Naive thymus-derived CD8-positive, alpha-beta T cell (primary cell): Measurements from ENCODE around the gene TEX264. TPM values are rescaled to one million over a fixed set of nuclear protein-coding genes. Genes with fewer than 3 reads are reported as not detected.
"Not testable (repeated sequence)": the region's sequence is repeated elsewhere in the genome, so short reads cannot be mapped to it uniquely, and the experiment has no call there.

ENCODE experiments used
- ATAC-seq, 2 donors: fragments of 150-1000 bp; cut with Tn5 transposase in 1 of 2; sonication (Bioruptor Pico), chemical (Tn5 transposase) in 1 of 2; 1 replicate in 1 of 2; 2 replicates in 1 of 2; pipeline ENCODE4 v1.10.0; 2021; ENCODE audit warnings: mild to moderate bottlenecking in 2 of 2, moderate library complexity in 2 of 2
- POLR2A ChIA-PET: fragments of 350-600 bp; sonication (Branson Sonifier 250); formaldehyde crosslinking; loops from one replicate; lab custom pipeline; 2021; ENCODE audit warnings: antibody characterized with exemption; lab: Charles Lee
- DNase-seq, 10 donors: peaks; one replicate each; pipeline versions ENCODE4 v3.0.0 to v3.0.0-alpha.2; 2020 to 2022
- H3K27ac Mint-ChIP-seq, 10 donors: one replicate each; pipeline ENCODE4 v1.8.0; 2020 to 2022; ENCODE audit warnings: mild to moderate bottlenecking in 10 of 10, mixed read lengths in 10 of 10, moderate library complexity in 4 of 10, inconsistent platforms in 1 of 10
- H3K27me3 Mint-ChIP-seq, 5 donors: one replicate each; pipeline ENCODE4 v1.8.0; 2021 to 2022; ENCODE audit warnings: mixed read lengths in 5 of 5
- H3K36me3 Mint-ChIP-seq, 3 donors: one replicate each; pipeline ENCODE4 v1.8.0; 2020 to 2022; ENCODE audit warnings: mixed read lengths in 3 of 3, mild to moderate bottlenecking in 2 of 3, inconsistent platforms in 1 of 3
- H3K4me1 Mint-ChIP-seq, 4 donors: one replicate each; pipeline ENCODE4 v1.8.0; 2021 to 2022; ENCODE audit warnings: mixed read lengths in 4 of 4
- H3K4me3 Mint-ChIP-seq, 10 donors: one replicate each; pipeline ENCODE4 v1.8.0; 2020 to 2022; ENCODE audit warnings: mild to moderate bottlenecking in 10 of 10, mixed read lengths in 10 of 10, moderate library complexity in 6 of 10, inconsistent platforms in 1 of 10
- H3K9me3 Mint-ChIP-seq, 9 donors: one replicate each; pipeline ENCODE4 v1.8.0; 2020 to 2022; ENCODE audit warnings: mixed read lengths in 9 of 9, mild to moderate bottlenecking in 3 of 9, inconsistent platforms in 1 of 9, moderate library complexity in 1 of 9
- polyA plus RNA-seq, 3 donors: library from polyadenylated mRNA; unstranded; fragments of 300-500 nt; fragmentation: Illumina TruSeq; gene quantifications; one replicate each; pipeline ENCODE4 v1.2.3, GENCODE V29; 2021
- total RNA-seq, 8 experiments: library from RNA in 2 of 8; stranded (reverse) in 2 of 8; gene quantifications; one replicate each; pipeline ENCODE4 v1.2.3 and lab custom pipeline; 2021 to 2026

The TEX264 gene
- total and polyA plus RNA-seq, 5 experiments from 2014 or later: 37.4 to 95.7 (median 84.5) TPM

DNA sequence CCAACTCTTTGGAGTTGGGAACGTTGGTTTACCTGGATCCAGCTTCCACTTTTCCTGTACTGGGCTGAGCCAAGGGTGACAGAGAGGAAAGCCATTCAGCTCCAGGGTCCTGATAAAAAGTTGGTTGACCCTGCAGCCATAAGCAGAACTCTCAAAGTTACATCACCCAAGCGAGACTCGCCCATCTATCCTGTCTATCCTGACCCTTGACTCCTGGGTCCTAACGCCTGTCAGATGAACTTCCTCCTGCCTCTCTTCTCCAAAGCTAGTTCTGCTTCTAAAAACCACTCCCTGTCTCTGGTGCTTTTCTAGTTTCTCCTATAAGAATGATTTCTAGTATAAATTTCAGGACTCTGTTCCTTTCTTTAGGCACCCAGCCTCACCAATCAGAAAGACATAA is 71.9 kb downstream of the TEX264 start:
- peaks cover 0 to 12% (median 6%) of the 10 kb centered on the region in 5 donors for H3K27me3 Mint-ChIP-seq
- DNase-seq, ATAC-seq, H3K27ac Mint-ChIP-seq, H3K9me3 Mint-ChIP-seq, H3K4me3 Mint-ChIP-seq, H3K4me1 Mint-ChIP-seq, POLR2A ChIA-PET, H3K36me3 Mint-ChIP-seq: not testable (repeated sequence)

- H3K4me1 Mint-ChIP-seq: peaks cover 7 to 13% (median 9%) of the 10 kb centered on the region in 4 donors
- POLR2A ChIA-PET: no interaction called here
- H3K27me3 Mint-ChIP-seq: no peaks in the 10 kb centered on the region
- no peaks in the 10 kb centered on the region for H3K36me3 Mint-ChIP-seq
- no peak for DNase-seq
- ATAC-seq: no peak
- no peak overlapping the region for H3K4me3 Mint-ChIP-seq
- H3K27ac Mint-ChIP-seq: no peak overlapping the region
- H3K9me3 Mint-ChIP-seq: no peaks in the 10 kb centered on the region
These were observed 76.8 kb downstream of the TEX264 start for GRCh38 chr3:51747840-51748239.

GRCh38 chr3:51748327-51748726 is 77.3 kb downstream of the TEX264 start:
- H3K9me3 Mint-ChIP-seq: no peaks in the 10 kb centered on the region
- H3K36me3 Mint-ChIP-seq: no peaks in the 10 kb centered on the region
- DNase-seq (no peak), ATAC-seq (no peak)
- no peak overlapping the region for H3K27ac Mint-ChIP-seq
- no peaks in the 10 kb centered on the region for H3K27me3 Mint-ChIP-seq
- peaks cover 5 to 13% (median 7%) of the 10 kb centered on the region in 4 donors for H3K4me1 Mint-ChIP-seq
- no peak overlapping the region for H3K4me3 Mint-ChIP-seq
- POLR2A ChIA-PET: no interaction called here

DNA sequence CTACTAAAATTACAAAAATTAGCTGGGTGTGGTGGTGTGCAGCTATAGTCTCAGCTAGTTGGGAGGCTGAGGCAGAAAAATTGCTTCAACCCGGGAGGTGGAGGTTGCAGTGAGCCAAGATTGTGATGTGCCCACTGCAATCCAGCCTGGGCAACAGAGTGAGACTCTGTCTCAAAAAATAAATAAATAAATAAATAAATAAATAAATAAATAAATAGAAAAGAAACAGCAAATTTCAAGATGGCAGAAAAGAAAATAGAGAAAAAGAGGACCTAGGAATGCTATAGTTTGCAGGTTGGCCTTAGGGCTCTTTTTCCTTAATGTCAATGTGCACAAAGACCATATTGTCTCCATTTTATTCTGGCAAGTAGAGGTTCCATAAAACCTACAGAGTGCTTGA is 79.8 kb downstream of the TEX264 start:
- Mint-ChIP-seq H3K4me3 (no peak overlapping the region), H3K27ac (no peak overlapping the region), H3K36me3 (no peaks in the 10 kb centered on the region), H3K4me1 (peaks cover 5 to 13% (median 7%) of the 10 kb centered on the region in 4 donors), H3K27me3 (peaks cover 0 to 4% (median 0%) of the 10 kb centered on the region in 5 donors), H3K9me3 (peaks cover 0 to 6% (median under 1%) of the 10 kb centered on the region in 9 donors)
- POLR2A ChIA-PET: no interaction called here
- DNase-seq (no peak), ATAC-seq (no peak)

DNA sequence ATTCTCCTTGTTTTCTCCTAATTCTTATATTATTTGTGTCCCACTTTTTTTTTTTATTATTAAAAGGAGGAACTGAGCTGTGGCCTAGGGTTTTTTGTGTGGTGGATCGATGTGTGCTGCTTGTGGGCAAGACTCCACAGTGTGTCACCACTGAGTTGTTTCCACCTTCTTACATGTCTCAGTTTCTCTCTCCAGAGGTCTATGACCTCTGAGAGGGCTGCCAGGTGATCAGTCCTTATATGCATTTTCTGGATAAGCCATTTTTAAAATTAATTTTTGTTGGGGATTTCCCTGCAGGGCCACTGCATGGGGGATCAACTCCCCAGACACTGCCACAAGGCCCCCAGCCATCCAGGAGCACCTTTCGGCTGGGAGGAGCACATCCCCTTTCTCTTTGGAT is 80.2 kb downstream of the TEX264 start:
- no peak overlapping the region for H3K4me3 Mint-ChIP-seq
- H3K27me3 Mint-ChIP-seq: peaks cover 0 to 9% (median 1%) of the 10 kb centered on the region in 5 donors
- peaks cover 0 to 4% (median 0%) of the 10 kb centered on the region in 3 donors for H3K36me3 Mint-ChIP-seq
- POLR2A ChIA-PET: no interaction called here
- ATAC-seq: no peak
- H3K27ac Mint-ChIP-seq: no peak overlapping the region
- H3K9me3 Mint-ChIP-seq: peaks cover 0 to 10% (median 4%) of the 10 kb centered on the region in 9 donors
- no peak for DNase-seq
- peaks cover 5 to 13% (median 7%) of the 10 kb centered on the region in 4 donors for H3K4me1 Mint-ChIP-seq

Other genes with a start within 250 kb of the TEX264 start
- gene DCAF1, start 171.2 kb upstream of the TEX264 start, total RNA-seq: 10 to 100 TPM; 36.4 TPM
- 10 to 100 TPM in 2 of 3 donors, 1 to 10 TPM in 1; 9.1 to 17.4 (median 10.7) TPM for gene DCAF1, start 171.2 kb upstream of the TEX264 start, polyA plus RNA-seq
- 10 to 100 TPM; 40.5 to 43.4 TPM for gene RAD54L2, start 132.5 kb upstream of the TEX264 start, total RNA-seq
- gene RAD54L2, start 132.5 kb upstream of the TEX264 start, polyA plus RNA-seq: 10 to 100 TPM; 14.1 to 15.6 (median 14.7) TPM
- gene GRM2, start 35.8 kb downstream of the TEX264 start, total RNA-seq: 1 to 10 TPM; 2.9 to 5.0 TPM
- gene GRM2, start 35.8 kb downstream of the TEX264 start, polyA plus RNA-seq: under 1 TPM in 1 of 3 donors, not detected in 2; 0.09 TPM
- gene IQCF6, start 108.0 kb downstream of the TEX264 start, total RNA-seq: not detected
- gene IQCF6, start 108.0 kb downstream of the TEX264 start, polyA plus RNA-seq: not detected
- not detected for gene IQCF2, start 190.4 kb downstream of the TEX264 start, total RNA-seq
- gene IQCF2, start 190.4 kb downstream of the TEX264 start, polyA plus RNA-seq: not detected
- not detected for gene IQCF5, start 204.3 kb downstream of the TEX264 start, total RNA-seq
- not detected for gene IQCF5, start 204.3 kb downstream of the TEX264 start, polyA plus RNA-seq
- gene IQCF1, start 232.1 kb downstream of the TEX264 start, total RNA-seq: not detected
- not detected for gene IQCF1, start 232.1 kb downstream of the TEX264 start, polyA plus RNA-seq